DND-41 (cell line): Measurements from ENCODE around the gene DNAJC6.

Experiments used
- ATAC-seq: fragments of 200-7000 bp; cut with Tn5 transposase; 3 replicates; pipeline ENCODE4 v1.9.1; 2021; ENCODE audit warnings: low read depth; ENCODE audit not compliant: insufficient read depth
- DNase-seq: peaks from one replicate; pipeline ENCODE4 v3.0.0-alpha.2; 2020
- H2AFZ ChIP-seq: 2 replicates; pipeline ENCODE4 v1.6.0; 2012; ENCODE audit warnings: low read depth, low read length
- H3K27ac ChIP-seq: 2 replicates; pipeline ENCODE4 v1.5.1; 2012; ENCODE audit warnings: low read length, inconsistent platforms
- H3K27me3 ChIP-seq: fragments of 200-600 bp; sonication (generic); 2 replicates; pipeline ENCODE4 v1.6.0; 2012; ENCODE audit warnings: low read length, mild to moderate bottlenecking, inconsistent platforms; ENCODE audit not compliant: insufficient read depth, poor library complexity
- H3K36me3 ChIP-seq: 2 replicates; pipeline ENCODE4 v1.5.1; 2012; ENCODE audit warnings: low read length, inconsistent platforms; ENCODE audit not compliant: insufficient read depth
- H3K4me1 ChIP-seq: 2 replicates; pipeline ENCODE4 v1.5.1; 2012; ENCODE audit warnings: mild to moderate bottlenecking, low read length; ENCODE audit not compliant: insufficient read depth
- H3K4me2 ChIP-seq: 2 replicates; pipeline ENCODE4 v1.6.0; 2012; ENCODE audit warnings: mild to moderate bottlenecking, moderate library complexity, low read length, inconsistent platforms; ENCODE audit not compliant: insufficient read depth
- H3K4me3 ChIP-seq, 2 experiments: fragments of 200-600 bp in 1 of 2; shearing (Covaris generic) in 1 of 2; 2 replicates each; pipeline ENCODE4 v1.5.1; 2012 to 2016; ENCODE audit warnings: inconsistent platforms in 2 of 2, low read length in 2 of 2, mild to moderate bottlenecking in 2 of 2, low read depth in 1 of 2, moderate library complexity in 1 of 2
- H3K79me2 ChIP-seq: 2 replicates; pipeline ENCODE4 v1.6.0; 2012; ENCODE audit warnings: low read length, inconsistent platforms; ENCODE audit not compliant: insufficient read depth
- H3K9ac ChIP-seq: 2 replicates; pipeline ENCODE4 v1.6.0; 2012; ENCODE audit warnings: low read depth, mild to moderate bottlenecking, inconsistent platforms, low read length, moderate library complexity
- H3K9me3 ChIP-seq: 2 replicates; pipeline ENCODE4 v1.5.1; 2012; ENCODE audit warnings: low read length, moderate library complexity, mild to moderate bottlenecking, inconsistent platforms; ENCODE audit not compliant: insufficient read depth, severe bottlenecking
- H4K20me1 ChIP-seq: 2 replicates; pipeline ENCODE4 v1.6.0; 2012; ENCODE audit warnings: low read length; ENCODE audit not compliant: insufficient read depth
- CTCF ChIP-seq: IDR thresholded peaks from 2 replicates; pipeline ENCODE4 v1.5.1; 2012; ENCODE audit warnings: borderline replicate concordance, low read length, moderate library complexity, mild to moderate bottlenecking; ENCODE audit not compliant: poor library complexity, severe bottlenecking; ENCODE audit errors: extremely low read depth
- EZH2 ChIP-seq: IDR thresholded peaks from 3 replicates; pipeline ENCODE4 v1.6.1; 2012; ENCODE audit warnings: borderline replicate concordance, low read depth, mild to moderate bottlenecking, moderate library complexity, low read length, inconsistent platforms; ENCODE audit not compliant: severe bottlenecking

Gene DNAJC6

GRCh38 chr1:65424573-65424889, 115.2 kb downstream of the DNAJC6 start:
- peaks cover 27% of the 10 kb centered on the region for H3K36me3 ChIP-seq
- no peak overlapping the region for H3K9ac ChIP-seq
- ATAC-seq: no peak
- no peaks in the 10 kb centered on the region for H3K27me3 ChIP-seq
- H4K20me1 ChIP-seq: no peaks in the 10 kb centered on the region
- H3K9me3 ChIP-seq: no peaks in the 10 kb centered on the region
- no peak for DNase-seq
- no peak for TF ChIP-seq CTCF
- no peak for TF ChIP-seq EZH2
- no peak overlapping the region for H3K4me3 ChIP-seq
- H3K79me2 ChIP-seq: peaks cover 21% of the 10 kb centered on the region
- peaks cover 24% of the 10 kb centered on the region for H3K4me1 ChIP-seq
- no peak overlapping the region for H2AFZ ChIP-seq
- H3K4me2 ChIP-seq: no peak overlapping the region
- no peak overlapping the region for H3K27ac ChIP-seq

- no peak overlapping the region for H2AFZ ChIP-seq
- no peak overlapping the region for H3K27ac ChIP-seq
- H3K9me3 ChIP-seq: no peaks in the 10 kb centered on the region
- peaks cover 30% of the 10 kb centered on the region for H3K36me3 ChIP-seq
- ATAC-seq (no peak), DNase-seq (no peak)
- no peak overlapping the region for H3K9ac ChIP-seq
- no peaks in the 10 kb centered on the region for H4K20me1 ChIP-seq
- H3K4me3 ChIP-seq: no peak overlapping the region
- H3K79me2 ChIP-seq: peaks cover 21% of the 10 kb centered on the region
- peaks cover 19% of the 10 kb centered on the region for H3K4me1 ChIP-seq
- TF ChIP-seq EZH2 (no peak), CTCF (no peak)
- no peaks in the 10 kb centered on the region for H3K27me3 ChIP-seq
- no peak overlapping the region for H3K4me2 ChIP-seq
Measured at GRCh38 chr1:65425006-65425405, 115.7 kb downstream of the DNAJC6 start.

GRCh38 chr1:65425697-65426096, 116.4 kb downstream of the DNAJC6 start:
- Histone ChIP-seq H3K27me3 (no peaks in the 10 kb centered on the region), H3K4me1 (peaks cover 19% of the 10 kb centered on the region), H3K27ac (no peak overlapping the region), H3K9me3 (no peaks in the 10 kb centered on the region), H4K20me1 (no peaks in the 10 kb centered on the region), H3K4me2 (no peak overlapping the region), H3K79me2 (peaks cover 20% of the 10 kb centered on the region), H3K4me3 (no peak overlapping the region), H2AFZ (no peak overlapping the region), H3K36me3 (peaks cover 33% of the 10 kb centered on the region), H3K9ac (no peak overlapping the region)
- DNase-seq (no peak), ATAC-seq (no peak)
- TF ChIP-seq EZH2: no peak
- no peak for TF ChIP-seq CTCF

GRCh38 chr1:65429078-65429477, 119.7 kb downstream of the DNAJC6 start:
- no peaks in the 10 kb centered on the region for H3K27me3 ChIP-seq
- no peaks in the 10 kb centered on the region for H4K20me1 ChIP-seq
- H3K9me3 ChIP-seq: no peaks in the 10 kb centered on the region
- no peak overlapping the region for H2AFZ ChIP-seq
- no peak overlapping the region for H3K4me2 ChIP-seq
- no peaks in the 10 kb centered on the region for H3K79me2 ChIP-seq
- peaks cover 42% of the 10 kb centered on the region for H3K36me3 ChIP-seq
- no peak overlapping the region for H3K9ac ChIP-seq
- H3K27ac ChIP-seq: no peak overlapping the region
- ATAC-seq: no peak
- H3K4me1 ChIP-seq: no peaks in the 10 kb centered on the region
- no peak overlapping the region for H3K4me3 ChIP-seq
- no peak for DNase-seq
- TF ChIP-seq EZH2 (no peak), CTCF (no peak)
